ENCODE results near the gene MAMDC4. TPM values are rescaled to one million over a fixed set of nuclear protein-coding genes. Genes with fewer than 3 reads are reported as not detected.

MAMDC4 gene
- total RNA-seq, 1 donor, result 0.81 TPM

- DNase-seq (ENCODE audit: low read depth), result peak; percentile 74
- TF ChIP-seq CTCF (IDR thresholded peaks at IDR 0.05; ENCODE audit: insufficient read depth, low read length), result no peak
- H3K4me3 ChIP-seq (ENCODE audit: low read depth, low read length), result peak overlapping the region; percentile 99
Measured at GRCh38 chr9:136847088-136847825, 4.9 kb upstream of the MAMDC4 start.

DNA sequence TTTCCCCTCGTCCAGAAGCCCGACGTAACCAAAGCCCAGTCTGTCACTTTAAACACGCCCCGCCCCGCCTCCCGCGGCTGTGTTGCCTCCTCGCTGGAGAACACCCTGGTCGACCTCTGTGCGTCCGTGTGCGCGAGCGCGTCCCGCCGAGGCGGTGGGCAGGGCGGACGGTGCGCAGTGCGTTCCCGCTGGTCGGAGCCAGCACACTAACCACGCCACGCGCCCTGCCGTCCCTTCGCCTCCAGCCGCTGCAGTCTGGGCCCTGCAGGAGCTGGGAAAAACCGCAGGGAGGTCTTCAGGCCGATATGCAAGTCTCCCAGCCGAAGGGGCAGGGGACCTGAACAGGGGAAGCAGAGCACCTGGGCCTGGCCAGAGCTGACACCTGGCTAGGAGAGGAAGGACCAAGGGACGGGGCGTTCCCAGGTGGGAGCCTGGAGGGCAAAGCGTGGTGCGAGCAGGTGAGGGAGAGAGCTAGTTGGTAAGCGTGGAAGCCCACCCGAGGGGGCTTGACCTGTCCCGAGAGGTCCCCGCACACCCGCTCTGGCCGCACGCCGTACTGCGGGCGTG, 4.2 kb upstream of the MAMDC4 start:
- no peak for TF ChIP-seq CTCF (IDR thresholded peaks at IDR 0.05; ENCODE audit: insufficient read depth, low read length)
- peak overlapping the region; percentile 99 for H3K4me3 ChIP-seq (ENCODE audit: low read depth, low read length)
- peak; percentile 81 for DNase-seq (ENCODE audit: low read depth)

DNA sequence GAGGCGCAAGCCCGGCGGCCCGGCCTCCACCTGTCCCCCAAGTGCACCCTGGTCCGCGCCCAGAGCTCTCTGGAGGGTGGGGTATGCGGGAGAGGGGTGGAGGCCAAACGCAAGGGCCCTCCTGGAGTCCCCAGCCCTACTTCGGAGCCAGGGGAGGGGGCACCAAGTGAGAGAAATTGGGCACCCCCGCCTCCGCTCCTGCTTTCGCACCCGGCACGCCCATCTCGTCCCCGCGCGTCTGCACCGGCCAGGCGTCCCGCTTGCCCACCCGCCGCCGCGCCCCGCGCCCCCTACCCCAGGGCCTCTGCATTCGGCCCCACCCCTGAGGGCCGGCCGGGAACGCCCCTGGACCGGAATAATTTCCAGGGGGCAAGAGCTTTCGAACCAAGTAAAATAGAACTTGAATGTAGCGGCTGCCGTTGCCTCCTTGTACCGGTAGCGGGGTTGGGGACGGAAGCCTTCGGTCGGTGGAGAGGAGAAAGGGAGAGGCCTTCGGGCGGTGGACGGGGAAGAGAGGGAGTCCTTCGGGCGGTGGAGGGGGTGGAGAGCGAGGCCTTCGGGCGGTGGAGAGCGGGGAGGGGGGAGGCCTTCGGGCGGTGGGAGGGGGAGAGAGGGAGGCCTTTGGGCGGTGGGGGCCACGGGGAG, 3.6 kb upstream of the MAMDC4 start:
- H3K4me3 ChIP-seq (ENCODE audit: low read depth, low read length), result peak overlapping the region; percentile 99
- no peak for DNase-seq (ENCODE audit: low read depth)
- peak; percentile 2 for TF ChIP-seq CTCF (IDR thresholded peaks at IDR 0.05; ENCODE audit: insufficient read depth, low read length)

DNA sequence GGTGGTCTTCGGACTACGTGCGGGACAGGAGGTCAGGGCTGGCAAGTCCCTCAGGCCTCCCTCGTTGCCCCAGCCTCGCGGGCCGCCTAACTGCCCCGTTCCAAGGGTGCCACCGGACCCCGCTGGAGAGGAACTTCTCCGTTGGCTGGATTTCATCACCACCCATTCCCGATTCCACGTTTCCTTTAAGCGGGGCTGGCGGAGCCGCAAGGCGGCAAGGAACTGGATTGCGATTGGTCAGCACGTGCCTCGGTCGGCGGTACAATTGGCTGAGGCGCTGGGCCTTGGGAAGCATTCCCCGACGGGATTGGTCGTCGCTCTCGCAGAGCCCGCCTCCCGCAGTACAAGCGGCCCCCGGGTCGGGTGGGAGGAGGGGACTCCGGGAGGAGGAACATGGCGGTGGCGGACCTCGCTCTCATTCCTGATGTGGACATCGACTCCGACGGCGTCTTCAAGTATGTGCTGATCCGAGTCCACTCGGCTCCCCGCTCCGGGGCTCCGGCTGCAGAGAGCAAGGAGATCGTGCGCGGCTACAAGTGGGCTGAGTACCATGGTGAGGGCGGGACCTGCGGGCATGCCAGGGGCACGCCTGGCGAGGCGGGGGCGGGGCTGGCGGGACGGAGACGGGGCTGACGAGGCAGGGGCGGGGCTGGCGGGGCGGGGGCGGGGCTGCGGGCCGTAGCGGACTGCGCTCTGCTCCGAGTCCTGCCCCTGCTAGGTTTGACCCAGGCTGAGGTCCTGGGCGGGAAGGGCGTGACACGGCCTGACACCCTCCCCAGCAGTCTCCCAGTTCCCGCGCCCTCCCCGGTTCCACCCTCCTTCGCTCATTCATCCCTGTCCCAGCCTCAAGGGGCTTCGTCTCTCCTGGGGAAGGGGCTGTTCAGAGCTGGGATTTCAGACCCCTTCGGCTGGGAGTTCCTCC, 2.8 kb upstream of the MAMDC4 start, which contains the start of gene PHPT1:
TSS of gene PHPT1 (plus strand) at position 372 of the 922 bp plus-strand sequence. CDS start at position 394, 22 bp downstream.
- DNase-seq (ENCODE audit: low read depth), result peak; percentile 99
- H3K4me3 ChIP-seq (ENCODE audit: low read depth, low read length), result peak within 1 kb of the TSS; percentile 99
- TF ChIP-seq CTCF (IDR thresholded peaks at IDR 0.05; ENCODE audit: insufficient read depth, low read length), result no peak

- TF ChIP-seq CTCF (IDR thresholded peaks at IDR 0.05; ENCODE audit: insufficient read depth, low read length), result no peak
- DNase-seq (ENCODE audit: low read depth), result no peak
- peak overlapping the region; percentile 87 for H3K4me3 ChIP-seq (ENCODE audit: low read depth, low read length)
Measured at GRCh38 chr9:136849960-136850865, 1.9 kb upstream of the MAMDC4 start.
